GM12878 (cell line): ENCODE measurements around the gene REEP2. TPM values are rescaled to one million over a fixed set of nuclear protein-coding genes. Genes with fewer than 3 reads are reported as not detected.
A peak's percentile ranks its signal among the peaks of the same experiment; 100 is the strongest.

Source experiments
- ATF3 ChIP-seq: IDR thresholded peaks from 2 replicates; pipeline ENCODE4 v1.6.1; 2011; ENCODE audit warnings: low read depth, mild to moderate bottlenecking, low read length, moderate library complexity, borderline replicate concordance; ENCODE audit errors: extremely low read depth
- CBFB ChIP-seq: IDR thresholded peaks from 2 replicates; pipeline ENCODE4 v1.6.1; 2016; ENCODE audit warnings: antibody characterized with exemption, low read depth
- CEBPB ChIP-seq, 2 experiments: fragments of 150-350 bp in 1 of 2; IDR thresholded peaks; 2 replicates each; pipeline ENCODE4 v1.6.1; 2012 to 2014; ENCODE audit warnings: low read depth in 2 of 2, low read length in 2 of 2, borderline replicate concordance in 1 of 2, inconsistent platforms in 1 of 2
- DPF2 ChIP-seq: fragments of 450-650 bp; IDR thresholded peaks from 2 replicates; pipeline ENCODE4 v1.6.1; 2017; ENCODE audit warnings: mild to moderate bottlenecking
- HSF1 ChIP-seq: fragments of 150-350 bp; IDR thresholded peaks from 2 replicates; pipeline ENCODE4 v1.6.1; 2014; ENCODE audit warnings: mild to moderate bottlenecking, low read depth, low read length
- JUND ChIP-seq: IDR thresholded peaks from 2 replicates; pipeline ENCODE4 v1.6.1; 2012; ENCODE audit warnings: low read depth, mild to moderate bottlenecking, low read length, improper control_type of control experiment, moderate library complexity
- MEF2B ChIP-seq: fragments of 450-650 bp; IDR thresholded peaks from 2 replicates; pipeline ENCODE4 v1.6.1; 2018; ENCODE audit warnings: mild to moderate bottlenecking, moderate library complexity; ENCODE audit not compliant: partially characterized antibody, poor library complexity, severe bottlenecking
- MTA2 ChIP-seq: fragments of 450-650 bp; IDR thresholded peaks from 2 replicates; pipeline ENCODE4 v1.6.1; 2016; ENCODE audit warnings: low read depth, mild to moderate bottlenecking, moderate library complexity
- MYC ChIP-seq: IDR thresholded peaks from 2 replicates; pipeline ENCODE4 v1.6.1; 2011; ENCODE audit warnings: mild to moderate bottlenecking, low read length, moderate library complexity, inconsistent platforms; ENCODE audit not compliant: insufficient read depth, insufficient replicate concordance, insufficient read length, severe bottlenecking
- NFIC ChIP-seq: IDR thresholded peaks from 2 replicates; pipeline ENCODE4 v1.6.1; 2012; ENCODE audit warnings: low read depth, mild to moderate bottlenecking, inconsistent platforms, low read length, moderate library complexity
- NFYB ChIP-seq: IDR thresholded peaks from 2 replicates; pipeline ENCODE4 v1.6.1; 2011; ENCODE audit warnings: low read depth, mild to moderate bottlenecking, low read length, improper control_type of control experiment, moderate library complexity; ENCODE audit not compliant: insufficient read depth
- PBX3 ChIP-seq: IDR thresholded peaks from 2 replicates; pipeline ENCODE4 v1.6.1; 2011; ENCODE audit warnings: mild to moderate bottlenecking, low read depth, low read length, moderate library complexity; ENCODE audit not compliant: insufficient replicate concordance
- RCOR1 ChIP-seq: conservative IDR thresholded peaks from 2 replicates; pipeline ENCODE4 v1.6.1; 2012; ENCODE audit warnings: low read depth, low read length, improper control_type of control experiment
- RFX5 ChIP-seq: IDR thresholded peaks from 2 replicates; pipeline ENCODE4 v1.6.1; 2011; ENCODE audit warnings: low read depth, low read length, improper control_type of control experiment
- SP1 ChIP-seq: IDR thresholded peaks from one replicate; pipeline ENCODE4 v1.6.1; 2011; ENCODE audit warnings: low read depth, low read length
- SUZ12 ChIP-seq: fragments of 200-600 bp; sonication (generic); IDR thresholded peaks from one replicate; pipeline ENCODE4 v1.6.1; 2018; ENCODE audit warnings: antibody characterized with exemption, mild to moderate bottlenecking; ENCODE audit not compliant: unreplicated experiment
- WRNIP1 ChIP-seq: IDR thresholded peaks from 2 replicates; pipeline ENCODE4 v1.6.1; 2011; ENCODE audit warnings: low read depth, low read length, improper control_type of control experiment, borderline replicate concordance
- ZNF687 ChIP-seq: fragments of 450-650 bp; IDR thresholded peaks from 2 replicates; pipeline ENCODE4 v1.6.1; 2017; ENCODE audit warnings: mild to moderate bottlenecking, moderate library complexity
- ZSCAN29 ChIP-seq: fragments of 450-650 bp; IDR thresholded peaks from 2 replicates; pipeline ENCODE4 v1.6.1; 2017; ENCODE audit warnings: mild to moderate bottlenecking, moderate library complexity
- polyA plus RNA-seq, 11 experiments: library from polyadenylated mRNA; depleted of rRNA in 4 of 11; unstranded in 6 of 11; stranded (reverse) in 5 of 11; fragments of >200 nt; fragmentation: Nextera tagmentation in 4 of 11; fragmentation: Illumina TruSeq in 1 of 11; extraction: Ambion mirVana in 4 of 11; extraction: Trizol in 1 of 11; gene quantifications; 1 replicate in 1 of 11; 2 replicates in 10 of 11; pipeline versions ENCODE4 v1.2.1 to v1.2.3, GENCODE V29; 2011 to 2016; ENCODE audit warnings: inconsistent platforms in 2 of 11, missing spikeins in 2 of 11, low read depth in 1 of 11
- total RNA-seq, 4 experiments: library from RNA; depleted of rRNA in 3 of 4; stranded (reverse); fragments of >200 nt in 3 of 4; fragmentation: Illumina TruSeq in 1 of 4; extraction: Trizol in 1 of 4; gene quantifications; 2 replicates each; pipeline versions ENCODE4 v1.2.1 to v1.2.3, GENCODE V29; 2013 to 2021
- TF ChIP-seq, protein P1 (sequence below): fragments of 450-650 bp; IDR thresholded peaks from 2 replicates; pipeline ENCODE4 v1.6.1; 2017; ENCODE audit warnings: low read depth, mild to moderate bottlenecking, moderate library complexity
- TF ChIP-seq, protein P2 (sequence below): fragments of 450-650 bp; IDR thresholded peaks from 2 replicates; pipeline ENCODE4 v1.6.1; 2016; ENCODE audit warnings: mild to moderate bottlenecking

Gene REEP2
- total and polyA plus RNA-seq, 10 of the 15 experiments (the other 5 are each of a cell fraction or from before 2014, with no cell fraction given): 0.10 to 3.1 (median 2.0) TPM

- TF ChIP-seq MTA2 (no peak), RFX5 (no peak), WRNIP1 (no peak), CBFB (0 out of 2 replicates have a peak, but pooled peaks have one; percentile 17), NFYB (no peak), PBX3 (no peak), MEF2B (peak; percentile 99), DPF2 (0 out of 2 replicates have a peak, but pooled peaks have one; percentile 18), HSF1 (no peak), NFIC (no peak), ZNF687 (no peak; the same call in 1 of the 2 replicates), JUND (no peak), SP1 (peak; percentile 7), ZSCAN29 (no peak), MYC (no peak), RCOR1 (no peak), SUZ12 (no peak), ATF3 (no peak), CEBPB (IDR thresholded peaks at IDR 0.05; ENCODE audit: borderline replicate concordance in 1 of 2, low read depth in 2 of 2, low read length in 2 of 2) (no peak)
- TF ChIP-seq, protein P1, sequence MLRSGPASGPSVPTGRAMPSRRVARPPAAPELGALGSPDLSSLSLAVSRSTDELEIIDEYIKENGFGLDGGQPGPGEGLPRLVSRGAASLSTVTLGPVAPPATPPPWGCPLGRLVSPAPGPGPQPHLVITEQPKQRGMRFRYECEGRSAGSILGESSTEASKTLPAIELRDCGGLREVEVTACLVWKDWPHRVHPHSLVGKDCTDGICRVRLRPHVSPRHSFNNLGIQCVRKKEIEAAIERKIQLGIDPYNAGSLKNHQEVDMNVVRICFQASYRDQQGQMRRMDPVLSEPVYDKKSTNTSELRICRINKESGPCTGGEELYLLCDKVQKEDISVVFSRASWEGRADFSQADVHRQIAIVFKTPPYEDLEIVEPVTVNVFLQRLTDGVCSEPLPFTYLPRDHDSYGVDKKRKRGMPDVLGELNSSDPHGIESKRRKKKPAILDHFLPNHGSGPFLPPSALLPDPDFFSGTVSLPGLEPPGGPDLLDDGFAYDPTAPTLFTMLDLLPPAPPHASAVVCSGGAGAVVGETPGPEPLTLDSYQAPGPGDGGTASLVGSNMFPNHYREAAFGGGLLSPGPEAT: 0 out of 2 replicates have a peak, but pooled peaks have one; percentile 21
- TF ChIP-seq, protein P2, sequence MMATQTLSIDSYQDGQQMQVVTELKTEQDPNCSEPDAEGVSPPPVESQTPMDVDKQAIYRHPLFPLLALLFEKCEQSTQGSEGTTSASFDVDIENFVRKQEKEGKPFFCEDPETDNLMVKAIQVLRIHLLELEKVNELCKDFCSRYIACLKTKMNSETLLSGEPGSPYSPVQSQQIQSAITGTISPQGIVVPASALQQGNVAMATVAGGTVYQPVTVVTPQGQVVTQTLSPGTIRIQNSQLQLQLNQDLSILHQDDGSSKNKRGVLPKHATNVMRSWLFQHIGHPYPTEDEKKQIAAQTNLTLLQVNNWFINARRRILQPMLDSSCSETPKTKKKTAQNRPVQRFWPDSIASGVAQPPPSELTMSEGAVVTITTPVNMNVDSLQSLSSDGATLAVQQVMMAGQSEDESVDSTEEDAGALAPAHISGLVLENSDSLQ: no peak
These were observed 25.1 kb downstream of the REEP2 start (continued) for GRCh38 chr5:138464008-138464387.
